ENCODE measurements around the gene LGALS3BP.
"Not testable (repeated sequence)": the region's sequence is repeated elsewhere in the genome, so short reads cannot be mapped to it uniquely, and the experiment has no call there.

The LGALS3BP gene

DNA sequence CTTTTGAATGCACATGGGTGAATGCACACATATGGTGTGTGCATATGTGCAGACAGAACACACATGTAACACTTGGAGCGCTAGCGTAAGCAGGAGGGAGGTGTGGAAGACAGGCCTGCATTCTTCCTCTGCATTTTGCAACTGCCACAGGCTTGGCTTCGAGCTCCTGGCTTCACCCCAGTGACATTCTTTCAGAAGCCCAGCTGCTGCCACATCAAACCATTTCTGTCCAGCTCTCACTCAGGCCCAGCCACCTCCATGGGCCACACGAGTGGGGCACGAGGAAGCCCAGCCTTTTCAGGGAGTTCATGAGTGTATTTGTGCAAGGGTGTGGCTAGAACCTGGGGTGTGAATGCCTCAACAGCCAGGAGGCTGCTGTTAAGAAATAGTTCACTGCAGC lies 18.8 kb downstream of the LGALS3BP start:
- DNase-seq, result no peak

DNA sequence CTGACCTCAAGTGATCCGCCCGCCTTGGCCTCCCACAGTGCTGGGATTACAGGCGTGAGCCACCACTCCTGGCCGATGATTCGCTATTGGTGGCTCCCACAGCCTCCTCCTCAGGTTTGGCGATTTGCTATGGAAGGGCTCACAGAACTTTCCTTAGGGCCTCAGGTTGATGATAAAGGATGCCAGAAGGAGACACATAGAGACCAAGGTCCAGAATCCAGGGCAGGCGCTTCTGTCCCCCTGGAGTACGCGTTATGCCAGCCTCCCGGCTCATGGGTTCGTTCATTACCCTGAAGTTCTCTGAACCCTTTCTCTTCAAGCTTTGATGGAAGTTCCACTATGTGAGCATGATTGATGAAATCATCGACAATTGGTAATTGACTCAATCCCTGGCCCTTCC lies 19.9 kb downstream of the LGALS3BP start:
- no peak for DNase-seq

DNA sequence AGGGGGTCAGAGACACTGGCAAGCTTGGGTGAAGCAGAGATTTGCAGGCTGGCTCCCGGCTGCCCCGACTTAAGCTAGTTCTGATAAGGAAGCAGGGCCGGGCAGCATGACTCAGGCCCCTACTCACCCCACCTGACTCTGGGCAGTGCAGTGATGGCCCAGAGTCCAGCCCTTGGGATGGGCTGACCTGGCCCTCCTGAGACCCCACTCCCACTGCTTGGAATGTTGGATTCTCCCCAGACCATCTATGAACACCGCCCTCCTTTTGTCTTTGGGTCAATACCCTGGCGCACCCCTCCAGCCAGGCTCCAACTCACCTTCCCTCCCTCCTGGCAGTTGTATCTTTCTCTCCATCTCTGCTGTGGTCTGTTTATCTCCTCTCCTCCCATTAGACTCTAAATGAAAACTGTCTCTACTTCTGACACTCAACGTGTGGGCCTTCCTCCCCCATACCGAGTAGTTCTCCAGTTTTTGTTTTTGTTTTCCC lies 21.0 kb downstream of the LGALS3BP start:
- DNase-seq, result no peak

DNA sequence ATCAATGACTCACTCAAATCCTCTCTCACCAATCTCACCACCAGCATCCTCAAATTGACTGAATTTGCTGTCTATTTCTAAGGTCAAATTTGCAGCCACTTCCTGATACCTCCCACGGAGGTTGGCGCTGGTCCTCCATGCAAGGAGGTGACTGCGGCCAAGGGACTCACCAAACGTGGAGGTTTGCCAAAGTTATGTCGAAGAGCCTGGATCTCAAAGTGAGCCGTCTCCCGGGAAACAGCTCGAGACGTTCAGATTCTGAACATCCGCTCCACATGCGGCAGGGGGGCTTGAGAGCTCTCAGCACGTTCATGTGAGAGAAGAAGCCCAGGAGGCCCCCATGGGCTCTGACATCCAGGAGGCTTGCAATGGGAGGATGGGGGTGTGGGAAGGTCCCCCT lies 22.6 kb downstream of the LGALS3BP start:
- DNase-seq, result no peak

DNA sequence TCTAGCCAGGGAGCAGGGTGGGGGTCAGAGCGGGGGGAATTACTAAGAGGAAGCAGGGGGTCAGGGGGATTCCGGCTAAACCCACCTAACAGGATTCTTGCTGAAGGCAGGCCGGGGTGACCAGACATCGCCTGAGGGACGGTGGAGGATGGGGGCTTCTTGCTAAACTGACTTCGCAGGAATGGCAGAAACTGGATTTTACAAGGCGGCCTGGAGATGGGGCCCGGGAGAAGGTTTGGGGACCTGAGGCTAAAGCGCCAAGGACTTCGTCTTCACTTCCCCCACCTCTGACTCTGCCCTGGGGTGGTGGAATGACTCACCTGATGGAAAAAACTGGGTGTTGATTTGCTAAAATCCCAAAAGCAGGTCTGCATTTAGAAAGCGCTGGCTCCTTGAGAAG lies 23.5 kb downstream of the LGALS3BP start:
- DNase-seq, result no peak

DNA sequence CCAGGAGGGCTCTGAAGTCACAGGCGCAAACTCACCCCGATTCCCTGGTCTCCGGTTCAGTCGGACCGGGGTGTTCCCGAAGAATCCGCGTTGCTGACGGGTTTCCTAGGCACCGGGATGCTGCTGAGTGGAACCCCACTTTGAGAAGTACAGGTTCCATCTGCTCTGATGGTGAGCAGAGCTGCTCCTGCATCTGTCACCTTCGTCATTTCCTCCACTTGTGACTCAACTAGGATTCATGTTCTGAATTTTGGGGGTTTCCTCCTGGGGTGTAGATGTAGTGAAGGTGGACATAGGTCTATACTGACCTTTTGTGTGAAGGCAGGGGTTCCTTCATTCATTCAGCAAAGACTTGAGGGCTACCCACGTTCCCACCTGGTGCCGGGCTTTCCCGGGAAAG lies 25.0 kb downstream of the LGALS3BP start:
- DNase-seq, result no peak

DNA sequence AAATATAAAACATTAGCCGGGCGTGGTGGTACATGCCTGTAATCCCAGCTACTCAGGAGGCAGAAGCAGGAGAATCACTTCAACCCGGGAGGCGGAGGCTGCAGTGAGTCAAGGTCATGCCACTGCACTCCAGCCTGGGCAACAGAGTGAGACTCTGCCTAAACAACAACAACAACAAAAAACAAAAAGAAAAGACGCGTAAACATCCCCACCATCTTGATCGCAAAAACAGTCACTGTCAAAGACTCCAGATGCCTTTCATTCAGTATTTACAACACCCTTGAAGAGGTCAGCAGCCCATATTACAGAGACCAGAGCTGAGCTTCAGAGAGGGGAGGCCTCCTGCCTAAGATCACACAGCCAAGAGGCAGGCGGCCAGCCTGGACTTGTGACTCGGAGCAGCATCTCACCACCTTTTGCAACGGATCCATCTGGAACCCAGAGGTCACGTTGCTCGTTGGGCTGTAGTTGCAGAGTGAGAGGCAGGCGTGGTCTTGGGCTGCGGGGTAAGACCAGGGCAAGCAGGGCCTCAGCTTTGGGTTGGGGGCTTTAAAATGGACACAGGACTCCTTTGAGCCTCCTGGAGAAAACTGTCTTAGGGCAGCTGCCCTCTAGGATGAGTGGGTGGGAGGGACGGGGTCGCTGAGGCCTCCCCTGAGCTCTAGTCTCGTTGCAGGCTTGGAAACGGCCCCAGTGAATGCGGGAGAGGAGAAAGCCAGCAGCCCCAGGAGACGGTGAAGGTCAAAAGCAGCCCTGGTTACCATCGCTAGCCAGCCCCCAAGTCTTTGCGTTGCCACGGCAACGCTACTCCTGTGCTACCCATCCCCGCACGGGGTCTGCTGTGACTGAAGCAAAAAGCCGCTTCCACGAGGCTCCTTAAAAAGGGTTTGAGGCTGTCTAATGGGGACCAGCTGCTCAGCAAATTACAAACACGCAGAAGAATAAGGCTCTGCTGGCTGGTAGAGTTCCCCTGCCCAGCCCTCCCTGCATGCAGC lies 26.1 kb downstream of the LGALS3BP start:
- no peak for DNase-seq

DNA sequence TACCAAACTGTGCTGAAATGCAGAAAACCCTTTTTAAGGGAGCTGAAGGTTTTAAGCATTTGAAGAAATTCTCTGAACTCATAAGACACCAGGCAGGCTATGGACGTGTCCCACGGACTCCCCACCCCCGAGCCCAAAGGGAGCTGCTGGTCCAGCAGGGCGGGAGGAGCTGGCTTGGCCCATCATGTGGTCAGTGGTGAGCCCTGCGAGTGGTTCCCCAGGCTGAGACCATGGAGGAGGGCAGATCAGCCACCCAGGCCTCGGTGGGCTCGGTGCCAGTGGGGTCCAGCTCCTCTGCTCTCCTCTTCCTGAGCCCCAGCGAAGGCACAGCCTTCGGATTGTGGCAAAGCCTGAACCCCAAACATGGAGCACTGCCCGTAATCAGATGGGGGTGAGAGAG lies 27.0 kb downstream of the LGALS3BP start:
- DNase-seq, result no peak

DNA sequence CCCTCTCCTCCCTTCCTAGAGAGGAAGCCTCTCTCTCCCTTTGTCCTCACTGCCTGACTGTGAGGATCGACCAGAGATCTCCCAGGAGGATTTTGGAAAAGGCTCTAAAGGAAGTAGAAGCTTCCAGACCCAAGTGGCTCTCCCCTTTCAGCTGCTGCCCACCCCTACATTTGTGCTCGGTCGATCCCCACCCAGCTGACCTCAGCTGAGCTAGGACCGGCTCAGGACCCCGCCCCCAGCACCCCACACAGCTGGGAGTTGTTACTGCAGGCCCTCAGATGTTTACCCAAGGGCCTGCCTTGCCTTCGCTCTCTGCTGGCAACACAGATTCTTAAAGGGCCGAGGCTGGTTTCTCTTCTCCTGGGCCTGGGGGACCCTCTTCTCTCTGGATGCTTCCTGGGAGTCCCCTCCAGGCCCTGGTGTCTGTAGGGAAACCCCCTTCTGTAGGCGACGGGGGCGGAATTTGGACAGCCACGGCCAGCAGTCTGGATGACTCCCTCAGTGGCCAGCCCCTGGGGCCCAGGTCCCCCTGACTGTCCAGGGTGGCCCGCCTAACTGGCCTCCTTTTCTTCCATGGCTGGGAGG lies 27.7 kb downstream of the LGALS3BP start:
- DNase-seq, result no peak

DNA sequence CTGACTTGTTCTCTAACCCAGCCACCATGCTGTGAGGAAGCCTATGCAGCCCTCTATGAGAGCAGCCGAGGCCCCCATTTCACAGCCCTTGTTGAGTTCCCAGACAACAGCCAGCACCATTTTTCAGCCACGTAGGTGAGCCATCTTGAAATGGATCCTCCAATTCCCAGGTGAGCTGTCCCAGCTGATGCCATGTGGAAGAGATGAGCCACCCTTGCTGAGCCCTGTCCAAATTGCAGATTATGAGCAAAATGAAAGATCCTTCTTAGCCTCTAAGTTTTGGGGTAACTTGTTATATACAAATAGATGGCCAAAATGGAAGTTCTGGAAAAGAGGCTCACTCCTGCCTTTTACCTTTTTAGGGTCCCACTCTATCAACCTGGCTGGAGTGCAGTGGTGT lies 28.9 kb downstream of the LGALS3BP start:
- DNase-seq, result no peak

DNA sequence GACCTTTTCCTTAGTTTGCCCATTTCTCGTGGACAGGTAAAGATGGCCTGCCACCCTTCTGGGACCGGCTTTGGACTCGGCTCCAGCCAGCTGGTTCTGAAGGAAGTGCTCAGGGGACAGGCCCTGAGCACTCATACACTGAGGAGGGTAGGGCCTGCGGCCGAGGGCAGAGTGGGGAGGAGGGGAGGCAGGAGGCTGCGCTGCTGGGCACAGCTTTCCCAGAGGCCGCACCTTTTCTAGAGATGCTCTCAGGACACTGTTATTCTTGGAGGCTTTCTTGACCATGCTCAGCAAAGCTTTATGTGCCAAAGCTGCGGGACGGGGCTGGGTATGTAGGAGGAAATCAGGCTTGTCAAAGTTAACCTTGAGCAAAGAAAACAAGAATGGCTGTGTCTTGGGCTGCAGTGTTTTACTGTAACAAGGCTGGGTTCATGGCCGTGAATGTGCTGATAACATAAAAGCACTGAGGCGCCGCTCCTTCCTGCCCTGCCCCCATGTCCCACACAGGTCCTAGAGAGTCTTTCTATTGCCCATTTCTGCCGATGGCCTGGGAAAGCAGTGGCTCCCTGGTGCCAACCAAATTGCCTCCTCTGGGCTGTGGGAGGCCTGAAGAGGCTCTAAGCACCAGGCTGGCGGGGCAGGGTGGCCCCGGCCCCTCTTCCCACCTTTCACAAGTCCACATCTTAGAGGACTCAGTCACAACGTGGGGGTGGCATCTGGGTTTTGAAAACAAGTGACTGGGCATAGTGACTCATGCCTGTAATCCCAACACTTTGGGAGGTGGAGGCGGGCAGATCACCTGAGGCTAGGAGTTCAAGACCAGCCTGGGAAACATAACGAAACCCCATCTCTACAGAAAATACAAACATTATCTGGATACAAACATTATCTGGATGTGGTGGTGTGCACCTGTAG lies 32.2 kb downstream of the LGALS3BP start:
- no peak for DNase-seq

DNA sequence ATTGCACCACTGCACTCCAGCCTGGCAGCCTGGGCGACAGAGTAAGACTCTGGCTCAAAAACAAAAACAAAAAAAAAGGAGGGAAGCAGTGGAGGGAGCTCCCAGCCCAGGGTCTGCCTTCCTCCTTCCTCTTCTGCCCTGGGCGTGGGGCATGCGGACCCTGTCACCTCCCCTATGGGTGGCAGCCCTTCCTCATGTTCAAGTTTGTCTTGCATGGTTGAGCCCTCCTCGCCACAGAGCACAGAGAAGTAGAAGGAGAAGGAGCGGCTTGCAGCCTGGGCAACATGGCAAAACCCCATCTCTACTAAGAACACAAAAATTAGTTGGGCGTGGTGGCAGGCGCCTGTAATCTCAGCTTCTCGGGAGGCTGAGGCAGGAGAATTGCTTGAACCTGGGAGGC lies 33.1 kb downstream of the LGALS3BP start:
- no peak for DNase-seq

DNA sequence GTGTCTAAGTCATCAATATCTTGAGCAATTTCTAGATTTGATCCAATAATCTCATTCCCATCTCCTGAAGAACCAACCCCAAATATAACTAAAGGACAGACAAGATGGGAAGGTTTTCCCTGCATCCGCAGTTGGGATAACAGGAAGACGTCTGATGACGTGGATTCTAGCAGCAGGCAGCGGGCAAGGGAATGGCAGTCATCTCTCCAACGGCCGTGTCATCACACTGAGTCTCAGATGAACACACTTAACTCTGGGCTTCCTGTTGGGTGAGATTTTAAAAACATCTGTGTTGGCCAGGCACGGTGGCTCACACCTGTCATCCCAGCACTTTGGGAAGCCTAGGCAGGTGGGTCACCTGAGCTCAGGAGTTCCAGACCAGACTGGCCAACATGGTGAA lies 33.6 kb downstream of the LGALS3BP start:
- DNase-seq, result no peak

DNA sequence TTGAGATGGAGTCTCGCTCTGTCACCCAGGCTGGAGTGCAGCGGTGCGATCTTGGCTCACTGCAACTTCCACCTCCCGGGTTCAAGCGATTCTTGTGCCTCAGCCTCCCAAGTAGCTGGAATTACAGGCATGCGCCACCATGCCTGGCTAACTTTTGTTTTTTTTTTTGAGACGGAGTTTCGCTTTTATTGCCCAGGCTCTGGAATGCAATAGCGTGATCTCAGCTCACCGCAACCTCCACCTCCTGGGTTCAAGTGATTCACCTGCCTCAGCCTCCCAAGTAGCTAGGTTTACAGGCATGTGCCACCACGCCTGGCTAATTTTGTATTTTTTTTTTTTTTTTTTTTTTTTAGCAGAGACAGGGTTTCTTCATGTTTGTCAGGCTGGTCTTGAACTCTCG lies 34.3 kb downstream of the LGALS3BP start:
- DNase-seq, result not testable (repeated sequence)

DNA sequence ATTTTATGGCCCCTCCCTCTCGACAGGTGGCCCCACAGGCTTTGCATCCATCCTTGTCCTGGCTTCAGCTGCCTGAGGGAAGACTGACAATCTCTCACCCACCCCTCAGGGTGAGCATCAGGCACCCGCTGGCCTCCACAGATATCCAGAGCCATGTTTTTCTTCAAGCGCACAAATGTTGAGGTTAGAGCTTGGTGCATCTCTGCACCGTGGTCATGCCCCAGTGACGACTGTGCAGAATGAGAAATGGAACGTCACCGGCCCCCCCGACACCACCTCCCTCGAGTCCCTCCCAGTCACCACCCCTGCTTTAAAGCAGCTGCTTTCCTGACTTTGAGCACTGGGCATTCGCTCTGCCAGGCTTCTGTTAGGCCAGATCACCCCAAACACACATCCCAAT lies 34.8 kb downstream of the LGALS3BP start:
- no peak for DNase-seq

DNA sequence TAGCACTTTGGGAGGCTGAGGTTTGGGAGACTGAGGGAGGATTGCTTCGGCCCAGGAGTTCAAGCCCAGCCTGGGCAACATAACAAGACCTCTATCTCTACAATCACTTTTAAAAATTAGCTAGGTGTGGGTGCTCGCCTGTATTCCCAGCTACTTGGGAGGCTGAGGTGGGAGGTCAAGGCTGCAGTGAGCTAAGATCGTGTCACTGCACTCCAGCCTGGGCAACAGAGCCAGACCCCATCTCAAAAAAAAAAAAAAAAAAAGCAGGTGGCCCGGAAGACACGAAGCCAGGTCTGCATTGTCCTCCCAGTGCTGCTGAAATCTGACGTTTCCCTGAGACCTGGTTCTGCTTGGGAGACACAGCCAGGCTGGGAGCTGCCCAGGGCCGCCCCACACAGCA lies 35.7 kb downstream of the LGALS3BP start:
- DNase-seq, result no peak

DNA sequence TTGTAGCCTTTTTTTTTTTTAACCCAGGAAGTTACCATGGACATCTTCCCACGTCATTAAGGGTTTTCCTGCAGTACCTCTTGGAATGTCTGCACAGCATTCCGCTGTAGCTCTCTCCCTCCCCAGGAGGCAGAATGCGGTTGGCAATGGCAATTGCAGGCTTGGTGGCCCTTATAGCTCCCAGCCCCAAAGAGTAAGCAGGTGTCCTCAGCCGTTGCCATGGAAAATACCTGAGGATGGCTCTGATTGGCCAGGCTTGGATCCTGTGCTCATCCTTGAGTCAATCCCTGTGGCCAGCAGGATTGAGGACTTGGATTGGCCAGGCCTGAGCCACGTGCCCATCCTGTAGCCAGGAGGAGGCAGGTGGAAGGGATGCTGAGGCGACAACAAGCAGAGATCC lies 39.0 kb downstream of the LGALS3BP start:
- DNase-seq, result no peak

DNA sequence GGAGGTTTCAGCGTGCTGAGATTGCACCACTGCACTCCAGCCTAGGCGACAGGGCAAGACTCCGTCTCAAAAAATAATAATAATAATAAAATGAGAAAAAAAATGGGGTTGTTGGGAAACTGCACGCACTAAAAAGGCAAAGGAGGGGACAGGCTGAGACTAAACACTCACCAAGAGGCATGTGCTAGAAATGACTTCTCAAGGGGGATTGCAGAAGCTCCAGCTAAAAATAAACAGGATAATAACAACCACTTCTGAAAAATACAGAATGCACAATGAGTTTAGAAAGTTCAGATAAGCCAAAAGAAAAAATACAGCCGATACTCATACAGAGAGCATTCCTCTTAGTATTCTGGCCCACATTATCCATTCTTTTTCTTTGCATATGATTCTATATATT lies 39.5 kb downstream of the LGALS3BP start:
- no peak for DNase-seq

DNA sequence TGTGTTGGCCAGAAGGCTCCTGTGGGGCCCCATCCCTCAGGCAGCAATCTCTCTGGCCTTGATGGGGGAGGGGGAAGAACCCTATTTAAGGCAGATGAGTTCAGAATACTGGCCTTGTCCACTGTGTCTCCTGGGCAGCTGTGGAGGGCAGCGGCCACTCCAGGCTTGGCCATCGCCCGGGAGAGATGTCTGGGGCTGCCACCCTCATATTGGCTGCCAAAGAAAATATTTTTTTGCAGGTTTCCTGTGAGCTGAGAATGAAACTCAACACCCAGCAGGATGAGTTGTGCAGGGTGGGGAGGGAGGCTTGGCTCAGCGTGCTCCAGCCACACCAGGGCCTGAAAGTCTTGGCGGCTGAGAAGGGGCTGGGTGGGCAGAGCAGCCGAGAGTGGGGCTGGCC lies 40.1 kb downstream of the LGALS3BP start:
- no peak for DNase-seq

DNA sequence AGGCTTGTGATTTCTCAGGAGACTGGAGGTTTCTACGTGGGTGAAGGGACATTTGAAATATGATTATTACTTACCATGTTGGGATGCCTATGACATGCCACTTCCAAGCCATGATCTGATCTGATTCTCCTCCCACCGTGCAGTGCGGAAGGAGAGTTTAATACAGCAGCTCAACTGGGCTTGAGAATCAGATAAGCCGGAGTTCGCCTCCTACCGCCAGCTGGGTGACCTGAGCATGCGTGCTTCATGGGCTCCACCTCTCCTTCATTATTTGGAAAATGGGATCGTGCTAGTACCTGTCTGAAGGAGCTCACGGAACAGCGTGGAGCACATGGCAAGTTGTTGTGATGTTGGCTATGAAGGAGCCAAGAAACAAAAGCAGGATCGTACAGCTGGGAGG lies 42.2 kb downstream of the LGALS3BP start:
- no peak for DNase-seq

DNA sequence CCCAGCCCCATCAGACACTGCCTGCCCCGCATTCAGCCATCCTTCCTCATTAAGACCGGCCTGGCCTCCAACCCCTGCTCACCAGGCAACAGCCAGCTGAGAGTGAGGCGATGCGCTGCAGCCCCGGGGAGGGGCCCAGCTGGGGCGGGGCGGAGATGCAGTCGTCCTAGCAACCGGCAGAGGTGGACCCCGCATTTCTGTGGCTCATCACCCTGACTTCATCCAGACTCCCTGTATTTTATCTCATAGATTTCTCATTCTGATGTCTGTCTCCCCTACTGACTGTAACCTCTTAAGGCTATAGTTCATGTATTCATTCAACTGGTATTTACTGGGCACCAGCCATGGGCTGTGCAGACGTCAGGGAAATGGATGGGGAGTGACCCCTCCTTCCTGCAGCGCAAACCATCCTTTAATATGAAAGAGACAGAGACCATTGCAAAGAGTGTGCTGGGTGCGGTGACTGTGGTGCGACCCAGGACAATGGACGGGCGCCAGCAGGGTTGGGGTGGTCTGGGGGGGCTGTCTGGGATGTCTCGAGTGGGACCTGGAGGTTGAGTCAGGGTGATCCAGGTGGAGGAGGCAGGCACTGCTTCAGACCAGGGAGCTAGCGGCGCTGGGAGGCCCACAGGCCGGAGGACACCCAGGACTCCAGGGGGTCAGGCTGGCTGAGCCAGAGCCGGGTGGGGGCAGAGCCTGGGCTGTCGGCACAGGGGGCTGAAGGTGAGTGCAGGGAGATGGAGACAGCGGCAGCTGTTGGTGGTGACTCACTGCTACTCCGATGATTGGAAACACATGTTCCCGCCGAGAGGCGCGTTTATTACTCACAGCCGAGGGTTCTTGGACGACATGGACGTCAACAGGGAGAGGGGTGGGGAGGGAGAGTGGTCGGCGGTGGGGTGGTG lies 44.1 kb downstream of the LGALS3BP start:
- no peak for DNase-seq

Measured in cortex of kidney (tissue), 1 donor.